ENCODE results near the gene PLEKHM3. TPM values are rescaled to one million over a fixed set of nuclear protein-coding genes. Genes with fewer than 3 reads are reported as not detected.

The PLEKHM3 gene
- total RNA-seq, 1 donor from 2014 or later = 6.4 TPM

DNA sequence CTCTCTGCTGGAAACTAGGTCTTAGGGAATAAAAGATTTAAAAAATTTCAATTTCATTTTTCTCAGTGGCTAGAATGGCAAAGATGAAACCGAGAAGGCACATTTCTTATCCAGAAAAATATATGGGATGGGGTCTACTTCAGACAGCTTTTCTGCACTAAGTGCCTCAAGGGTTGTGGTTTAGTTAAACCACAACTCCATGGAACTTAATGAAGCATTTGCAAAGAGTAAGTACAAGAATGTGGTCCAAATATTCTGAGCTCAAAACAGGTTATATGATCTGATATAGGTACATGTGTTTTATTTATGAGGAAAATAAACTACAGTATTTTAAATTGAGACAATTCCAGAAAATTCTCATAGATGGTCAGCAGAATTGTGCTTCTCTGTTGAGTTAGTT lies 153.8 kb downstream of the PLEKHM3 start:
- no peak overlapping the region for H3K27ac Mint-ChIP-seq
- no peak overlapping the region for H3K4me3 Mint-ChIP-seq
- H3K9me3 Mint-ChIP-seq = no peaks in the 10 kb centered on the region
- no peaks in the 10 kb centered on the region for H3K36me3 Mint-ChIP-seq (ENCODE audit: low read depth)
- peaks cover 1% of the 10 kb centered on the region for H3K27me3 Mint-ChIP-seq (ENCODE audit: insufficient read depth)
- no peak for DNase-seq (ENCODE audit: low spot score)
- intact Hi-C loops (cut with micrococcal nuclease) = no loop called here
- no peaks in the 10 kb centered on the region for H3K4me1 Mint-ChIP-seq (ENCODE audit: low read depth)

GRCh38 chr2:207870814-207871213 lies 154.5 kb downstream of the PLEKHM3 start:
- no peak for DNase-seq (ENCODE audit: low spot score)
- Mint-ChIP-seq H3K4me1 (ENCODE audit: low read depth) (no peaks in the 10 kb centered on the region), H3K9me3 (no peaks in the 10 kb centered on the region), H3K27me3 (ENCODE audit: insufficient read depth) (peaks cover 1% of the 10 kb centered on the region), H3K4me3 (no peak overlapping the region), H3K36me3 (ENCODE audit: low read depth) (no peaks in the 10 kb centered on the region), H3K27ac (no peak overlapping the region)
- intact Hi-C loops (cut with micrococcal nuclease) = no loop called here

DNA sequence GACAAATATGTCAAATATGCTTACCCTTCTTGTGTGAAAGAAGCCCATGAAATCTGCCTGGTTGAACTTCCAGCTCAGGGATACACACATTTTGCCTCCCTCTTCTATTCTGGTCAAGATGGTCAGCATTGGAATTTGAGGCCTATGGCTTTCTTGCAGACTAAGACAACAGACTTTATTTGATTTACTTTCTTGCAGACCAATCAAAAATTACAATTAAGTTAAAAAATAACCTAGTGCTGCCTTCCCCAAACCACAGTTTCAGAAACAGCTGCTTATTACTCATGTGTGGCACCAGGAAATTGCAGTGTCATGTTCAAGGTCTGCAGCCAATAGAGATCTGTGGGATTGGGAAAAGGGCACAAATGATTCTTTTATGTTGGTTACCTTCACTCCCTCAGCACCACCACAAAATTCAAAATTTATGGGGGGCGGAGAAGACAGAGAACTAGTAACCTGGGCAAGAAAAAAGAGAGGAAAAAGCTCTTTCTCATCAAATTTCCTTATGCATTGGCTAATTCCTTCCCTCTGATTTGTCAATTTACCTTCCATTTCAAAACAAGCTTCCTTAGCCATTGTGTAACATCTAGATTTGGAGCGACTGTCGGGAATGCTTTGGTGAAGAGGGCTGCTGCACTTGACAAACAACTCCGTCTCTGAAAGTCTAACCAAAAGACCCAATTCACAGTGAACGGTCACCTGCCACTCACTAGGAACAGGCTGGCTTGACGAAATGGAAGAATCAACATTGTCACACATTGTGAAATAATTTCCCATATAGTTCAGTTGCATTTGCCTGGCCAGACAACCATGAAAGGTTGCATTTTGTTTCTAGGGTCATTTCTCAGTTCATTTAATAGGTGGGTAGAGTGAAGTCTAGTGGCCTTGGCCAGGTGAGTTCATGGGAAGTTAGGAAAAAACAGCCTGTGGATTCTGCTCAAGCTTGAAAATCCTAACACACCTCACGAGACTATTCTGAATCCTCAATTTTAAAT lies 155.2 kb downstream of the PLEKHM3 start:
- Mint-ChIP-seq H3K36me3 (ENCODE audit: low read depth) (no peaks in the 10 kb centered on the region), H3K27me3 (ENCODE audit: insufficient read depth) (peaks cover 1% of the 10 kb centered on the region), H3K9me3 (no peaks in the 10 kb centered on the region), H3K4me1 (ENCODE audit: low read depth) (no peaks in the 10 kb centered on the region), H3K27ac (no peak overlapping the region), H3K4me3 (no peak overlapping the region)
- intact Hi-C loops (cut with micrococcal nuclease) = no loop called here
- DNase-seq (ENCODE audit: low spot score) = no peak

- Mint-ChIP-seq H3K27ac (no peak overlapping the region), H3K27me3 (ENCODE audit: insufficient read depth) (peaks cover 1% of the 10 kb centered on the region), H3K4me3 (no peak overlapping the region), H3K36me3 (ENCODE audit: low read depth) (no peaks in the 10 kb centered on the region), H3K9me3 (no peaks in the 10 kb centered on the region), H3K4me1 (ENCODE audit: low read depth) (no peaks in the 10 kb centered on the region)
- intact Hi-C loops (cut with micrococcal nuclease) = no loop called here
- no peak for DNase-seq (ENCODE audit: low spot score)
These were observed 156.3 kb downstream of the PLEKHM3 start for GRCh38 chr2:207868855-207869596.

DNA sequence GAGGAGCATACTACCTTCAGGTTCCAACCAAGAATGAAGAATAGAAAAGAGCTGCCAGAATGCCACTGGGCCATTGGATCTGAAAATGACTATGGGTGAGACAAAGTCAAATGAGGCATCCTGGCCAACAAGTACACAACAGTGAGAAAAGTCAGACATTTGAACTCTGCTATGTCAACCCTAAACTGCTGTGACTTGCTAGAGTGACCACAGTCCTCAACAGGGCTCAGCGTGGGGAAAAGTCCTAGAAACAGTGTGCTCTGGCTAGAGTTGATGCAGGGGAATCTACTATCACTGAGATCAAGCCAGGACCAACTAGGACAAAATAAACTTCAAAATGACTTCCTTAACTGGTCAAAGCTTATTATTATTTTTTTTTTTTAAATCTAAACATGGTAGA lies 157.4 kb downstream of the PLEKHM3 start:
- H3K27ac Mint-ChIP-seq = no peak overlapping the region
- intact Hi-C loops (cut with micrococcal nuclease) = no loop called here
- H3K27me3 Mint-ChIP-seq (ENCODE audit: insufficient read depth) = peaks cover 1% of the 10 kb centered on the region
- no peaks in the 10 kb centered on the region for H3K36me3 Mint-ChIP-seq (ENCODE audit: low read depth)
- H3K4me3 Mint-ChIP-seq = no peak overlapping the region
- no peak for DNase-seq (ENCODE audit: low spot score)
- H3K9me3 Mint-ChIP-seq = no peaks in the 10 kb centered on the region
- no peaks in the 10 kb centered on the region for H3K4me1 Mint-ChIP-seq (ENCODE audit: low read depth)

- no peaks in the 10 kb centered on the region for H3K9me3 Mint-ChIP-seq
- no peaks in the 10 kb centered on the region for H3K27me3 Mint-ChIP-seq (ENCODE audit: insufficient read depth)
- H3K36me3 Mint-ChIP-seq (ENCODE audit: low read depth) = no peaks in the 10 kb centered on the region
- intact Hi-C loops (cut with micrococcal nuclease) = no loop called here
- no peak overlapping the region for H3K4me3 Mint-ChIP-seq
- DNase-seq (ENCODE audit: low spot score) = no peak
- H3K27ac Mint-ChIP-seq = no peak overlapping the region
- H3K4me1 Mint-ChIP-seq (ENCODE audit: low read depth) = no peaks in the 10 kb centered on the region
These were observed 158.3 kb downstream of the PLEKHM3 start for GRCh38 chr2:207867056-207867455.

- peaks cover 1% of the 10 kb centered on the region for H3K36me3 Mint-ChIP-seq (ENCODE audit: low read depth)
- no peak for DNase-seq (ENCODE audit: low spot score)
- H3K4me3 Mint-ChIP-seq = no peak overlapping the region
- no peaks in the 10 kb centered on the region for H3K4me1 Mint-ChIP-seq (ENCODE audit: low read depth)
- intact Hi-C loops (cut with micrococcal nuclease) = no loop called here
- no peaks in the 10 kb centered on the region for H3K9me3 Mint-ChIP-seq
- H3K27ac Mint-ChIP-seq = no peak overlapping the region
- H3K27me3 Mint-ChIP-seq (ENCODE audit: insufficient read depth) = no peaks in the 10 kb centered on the region
These were observed 160.1 kb downstream of the PLEKHM3 start for GRCh38 chr2:207865210-207865609.

- Mint-ChIP-seq H3K36me3 (ENCODE audit: low read depth) (peaks cover 1% of the 10 kb centered on the region), H3K9me3 (no peaks in the 10 kb centered on the region), H3K27ac (no peak overlapping the region), H3K27me3 (ENCODE audit: insufficient read depth) (no peaks in the 10 kb centered on the region), H3K4me3 (no peak overlapping the region), H3K4me1 (ENCODE audit: low read depth) (no peaks in the 10 kb centered on the region)
- intact Hi-C loops (cut with micrococcal nuclease) = no loop called here
- no peak for DNase-seq (ENCODE audit: low spot score)
These were observed 162.0 kb downstream of the PLEKHM3 start for GRCh38 chr2:207863345-207863744.

- H3K27me3 Mint-ChIP-seq (ENCODE audit: insufficient read depth) = no peaks in the 10 kb centered on the region
- no peak overlapping the region for H3K27ac Mint-ChIP-seq
- H3K36me3 Mint-ChIP-seq (ENCODE audit: low read depth) = peaks cover 1% of the 10 kb centered on the region
- no peak overlapping the region for H3K4me3 Mint-ChIP-seq
- DNase-seq (ENCODE audit: low spot score) = no peak
- no peaks in the 10 kb centered on the region for H3K4me1 Mint-ChIP-seq (ENCODE audit: low read depth)
- no peaks in the 10 kb centered on the region for H3K9me3 Mint-ChIP-seq
- intact Hi-C loops (cut with micrococcal nuclease) = no loop called here
These were observed 163.5 kb downstream of the PLEKHM3 start for GRCh38 chr2:207861789-207862188.

- H3K9me3 Mint-ChIP-seq = no peaks in the 10 kb centered on the region
- H3K27ac Mint-ChIP-seq = no peak overlapping the region
- H3K4me3 Mint-ChIP-seq = no peak overlapping the region
- DNase-seq (ENCODE audit: low spot score) = no peak
- H3K4me1 Mint-ChIP-seq (ENCODE audit: low read depth) = no peaks in the 10 kb centered on the region
- H3K27me3 Mint-ChIP-seq (ENCODE audit: insufficient read depth) = peaks cover 1% of the 10 kb centered on the region
- H3K36me3 Mint-ChIP-seq (ENCODE audit: low read depth) = peaks cover 1% of the 10 kb centered on the region
- intact Hi-C loops (cut with micrococcal nuclease) = no loop called here
These were observed 164.6 kb downstream of the PLEKHM3 start for GRCh38 chr2:207860685-207861084.

- H3K36me3 Mint-ChIP-seq (ENCODE audit: low read depth) = no peaks in the 10 kb centered on the region
- no peak for DNase-seq (ENCODE audit: low spot score)
- intact Hi-C loops (cut with micrococcal nuclease) = no loop called here
- no peak overlapping the region for H3K4me3 Mint-ChIP-seq
- peaks cover 3% of the 10 kb centered on the region for H3K27me3 Mint-ChIP-seq (ENCODE audit: insufficient read depth)
- no peak overlapping the region for H3K27ac Mint-ChIP-seq
- no peaks in the 10 kb centered on the region for H3K9me3 Mint-ChIP-seq
- H3K4me1 Mint-ChIP-seq (ENCODE audit: low read depth) = no peaks in the 10 kb centered on the region
These were observed 169.7 kb downstream of the PLEKHM3 start for GRCh38 chr2:207855591-207855990.

- Mint-ChIP-seq H3K27me3 (ENCODE audit: insufficient read depth) (peaks cover 3% of the 10 kb centered on the region), H3K9me3 (no peaks in the 10 kb centered on the region), H3K4me1 (ENCODE audit: low read depth) (no peaks in the 10 kb centered on the region), H3K4me3 (no peak overlapping the region), H3K27ac (no peak overlapping the region), H3K36me3 (ENCODE audit: low read depth) (no peaks in the 10 kb centered on the region)
- DNase-seq (ENCODE audit: low spot score) = no peak
- intact Hi-C loops (cut with micrococcal nuclease) = no loop called here
These were observed 170.6 kb downstream of the PLEKHM3 start for GRCh38 chr2:207854484-207855440.
